ENCODE results near the gene CITED4.

The CITED4 gene

DNA sequence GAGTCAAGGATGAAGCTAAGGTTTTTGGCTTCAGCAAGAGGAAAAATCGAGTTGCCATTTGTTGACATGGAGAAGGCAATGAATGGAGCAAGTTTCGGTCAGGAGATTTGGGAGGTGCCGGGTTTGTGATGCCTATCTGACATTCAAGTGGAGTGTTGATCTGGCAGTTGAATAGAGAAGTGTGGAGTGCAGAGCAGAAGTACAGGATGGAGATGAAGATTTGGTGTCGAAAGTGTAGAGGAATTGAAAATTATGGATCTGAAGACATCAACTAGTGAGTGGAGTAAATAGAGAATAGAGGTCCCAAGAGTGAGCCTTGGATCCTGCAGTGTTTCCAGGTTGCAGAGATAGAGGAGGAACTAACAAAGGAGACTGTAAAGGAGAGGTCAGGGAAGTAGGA lies 25.9 kb downstream of the CITED4 start:
- H3K36me3 ChIP-seq (ENCODE audit: insufficient read depth): no peaks in the 10 kb centered on the region
- H3K27me3 ChIP-seq (ENCODE audit: insufficient read depth, low read depth): no peaks in the 10 kb centered on the region
- H3K79me2 ChIP-seq (ENCODE audit: insufficient read depth, low read depth): no peaks in the 10 kb centered on the region
- no peak overlapping the region for H3K27ac ChIP-seq
- H3K4me3 ChIP-seq (IDR thresholded peaks at IDR 0.05; ENCODE audit: insufficient read depth, low read depth, low read length): no peak overlapping the region
- no peaks in the 10 kb centered on the region for H4K20me1 ChIP-seq (ENCODE audit: insufficient read depth)
- H3K4me2 ChIP-seq: no peak overlapping the region
- H3K4me1 ChIP-seq (ENCODE audit: low read depth, poor library complexity, severe bottlenecking): no peaks in the 10 kb centered on the region
- H2AFZ ChIP-seq (ENCODE audit: low read depth): no peak overlapping the region
- TF ChIP-seq, protein P1, sequence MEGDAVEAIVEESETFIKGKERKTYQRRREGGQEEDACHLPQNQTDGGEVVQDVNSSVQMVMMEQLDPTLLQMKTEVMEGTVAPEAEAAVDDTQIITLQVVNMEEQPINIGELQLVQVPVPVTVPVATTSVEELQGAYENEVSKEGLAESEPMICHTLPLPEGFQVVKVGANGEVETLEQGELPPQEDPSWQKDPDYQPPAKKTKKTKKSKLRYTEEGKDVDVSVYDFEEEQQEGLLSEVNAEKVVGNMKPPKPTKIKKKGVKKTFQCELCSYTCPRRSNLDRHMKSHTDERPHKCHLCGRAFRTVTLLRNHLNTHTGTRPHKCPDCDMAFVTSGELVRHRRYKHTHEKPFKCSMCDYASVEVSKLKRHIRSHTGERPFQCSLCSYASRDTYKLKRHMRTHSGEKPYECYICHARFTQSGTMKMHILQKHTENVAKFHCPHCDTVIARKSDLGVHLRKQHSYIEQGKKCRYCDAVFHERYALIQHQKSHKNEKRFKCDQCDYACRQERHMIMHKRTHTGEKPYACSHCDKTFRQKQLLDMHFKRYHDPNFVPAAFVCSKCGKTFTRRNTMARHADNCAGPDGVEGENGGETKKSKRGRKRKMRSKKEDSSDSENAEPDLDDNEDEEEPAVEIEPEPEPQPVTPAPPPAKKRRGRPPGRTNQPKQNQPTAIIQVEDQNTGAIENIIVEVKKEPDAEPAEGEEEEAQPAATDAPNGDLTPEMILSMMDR (conservative IDR thresholded peaks at IDR 0.05; ENCODE audit: low read depth, low read length): no peak
- no peak overlapping the region for H3K9ac ChIP-seq

DNA sequence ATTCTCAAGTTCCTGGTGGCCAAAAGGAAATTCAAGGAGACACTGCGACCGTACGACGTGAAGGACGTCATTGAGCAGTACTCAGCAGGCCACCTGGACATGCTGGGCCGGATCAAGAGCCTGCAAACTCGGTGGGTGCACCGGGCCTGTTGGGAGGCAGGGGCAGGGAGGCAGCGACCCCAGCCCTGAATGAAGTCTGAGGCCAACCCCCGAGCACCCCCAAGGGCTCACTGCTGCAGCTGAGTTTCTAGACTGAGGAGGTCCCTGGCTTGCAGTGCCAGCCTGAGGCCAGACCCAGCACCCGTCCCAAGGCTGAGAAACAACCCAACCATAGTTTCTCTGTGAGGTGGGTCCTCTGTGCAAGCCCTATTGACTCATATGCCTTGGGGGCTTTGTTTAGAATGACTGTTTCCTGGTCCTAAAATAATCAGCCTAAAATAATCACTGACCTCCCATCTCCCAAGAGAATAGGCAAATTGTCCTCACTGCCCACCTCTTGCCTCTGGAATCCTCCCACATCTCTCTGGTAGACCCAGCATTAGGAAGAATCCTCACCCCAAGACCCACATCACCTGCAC lies 27.1 kb downstream of the CITED4 start:
- H3K27ac ChIP-seq: no peak overlapping the region
- H3K27me3 ChIP-seq (ENCODE audit: insufficient read depth, low read depth): no peaks in the 10 kb centered on the region
- no peak overlapping the region for H3K9ac ChIP-seq
- H4K20me1 ChIP-seq (ENCODE audit: insufficient read depth): no peaks in the 10 kb centered on the region
- no peaks in the 10 kb centered on the region for H3K36me3 ChIP-seq (ENCODE audit: insufficient read depth)
- H2AFZ ChIP-seq (ENCODE audit: low read depth): no peak overlapping the region
- no peak overlapping the region for H3K4me3 ChIP-seq (IDR thresholded peaks at IDR 0.05; ENCODE audit: insufficient read depth, low read depth, low read length)
- no peak overlapping the region for H3K4me2 ChIP-seq
- H3K4me1 ChIP-seq (ENCODE audit: low read depth, poor library complexity, severe bottlenecking): no peaks in the 10 kb centered on the region
- H3K79me2 ChIP-seq (ENCODE audit: insufficient read depth, low read depth): no peaks in the 10 kb centered on the region
- TF ChIP-seq, protein P1 (conservative IDR thresholded peaks at IDR 0.05; ENCODE audit: low read depth, low read length): no peak

DNA sequence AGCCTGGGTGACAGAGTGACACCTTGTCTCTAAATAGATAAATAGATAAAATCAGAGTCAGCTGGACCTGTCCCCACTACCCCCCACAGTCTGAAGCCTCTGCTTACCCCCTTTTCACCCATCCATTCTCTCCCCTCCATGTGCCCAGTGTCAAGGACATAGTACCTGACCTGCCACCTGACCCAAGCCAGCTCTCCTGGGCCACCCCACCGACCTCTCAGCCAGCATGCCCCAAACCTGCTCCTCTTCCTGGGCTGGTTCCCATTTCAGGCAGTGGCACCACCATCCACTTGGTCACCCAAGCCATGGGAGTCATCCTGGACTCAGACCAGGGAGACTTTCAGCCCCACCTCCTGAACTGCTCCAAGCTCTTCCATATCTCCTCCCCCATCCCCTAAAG lies 28.2 kb downstream of the CITED4 start:
- H3K4me2 ChIP-seq: no peak overlapping the region
- no peaks in the 10 kb centered on the region for H3K27me3 ChIP-seq (ENCODE audit: insufficient read depth, low read depth)
- TF ChIP-seq, protein P1 (conservative IDR thresholded peaks at IDR 0.05; ENCODE audit: low read depth, low read length): no peak
- H3K36me3 ChIP-seq (ENCODE audit: insufficient read depth): no peaks in the 10 kb centered on the region
- no peak overlapping the region for H3K27ac ChIP-seq
- H3K4me3 ChIP-seq (IDR thresholded peaks at IDR 0.05; ENCODE audit: insufficient read depth, low read depth, low read length): no peak overlapping the region
- H2AFZ ChIP-seq (ENCODE audit: low read depth): no peak overlapping the region
- H3K4me1 ChIP-seq (ENCODE audit: low read depth, poor library complexity, severe bottlenecking): no peaks in the 10 kb centered on the region
- H4K20me1 ChIP-seq (ENCODE audit: insufficient read depth): no peaks in the 10 kb centered on the region
- H3K9ac ChIP-seq: no peak overlapping the region
- no peaks in the 10 kb centered on the region for H3K79me2 ChIP-seq (ENCODE audit: insufficient read depth, low read depth)

DNA sequence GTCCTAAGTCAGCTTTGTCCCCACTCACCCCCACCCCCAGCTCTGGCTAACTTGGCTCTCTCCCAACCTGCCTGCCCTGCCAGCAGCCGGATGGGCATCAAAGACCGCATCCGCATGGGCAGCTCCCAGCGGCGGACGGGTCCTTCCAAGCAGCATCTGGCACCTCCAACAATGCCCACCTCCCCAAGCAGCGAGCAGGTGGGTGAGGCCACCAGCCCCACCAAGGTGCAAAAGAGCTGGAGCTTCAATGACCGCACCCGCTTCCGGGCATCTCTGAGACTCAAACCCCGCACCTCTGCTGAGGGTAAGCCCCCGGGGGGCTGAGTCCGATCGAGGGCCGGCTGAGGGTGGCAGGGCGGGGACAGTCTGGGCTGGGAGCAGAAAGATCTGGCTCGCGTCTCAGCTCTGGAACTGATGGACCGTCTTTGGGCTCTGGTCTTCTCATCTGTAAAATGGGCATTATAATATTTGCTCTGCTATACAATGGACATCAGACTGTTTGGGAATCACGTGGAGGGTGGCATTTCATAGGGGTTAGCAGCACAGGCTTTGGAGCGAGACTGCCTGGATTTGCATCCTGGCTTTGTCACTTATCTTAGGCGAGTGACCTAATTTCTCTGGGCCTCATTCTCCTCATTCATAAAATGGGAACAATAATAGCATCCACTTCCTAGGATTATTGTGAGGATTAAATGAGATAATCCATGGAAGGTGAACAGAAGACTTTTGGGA lies 31.0 kb downstream of the CITED4 start:
- Histone ChIP-seq H3K36me3 (ENCODE audit: insufficient read depth) (no peaks in the 10 kb centered on the region), H4K20me1 (ENCODE audit: insufficient read depth) (no peaks in the 10 kb centered on the region), H3K27me3 (ENCODE audit: insufficient read depth, low read depth) (no peaks in the 10 kb centered on the region), H3K9ac (no peak overlapping the region), H3K27ac (no peak overlapping the region), H3K4me3 (IDR thresholded peaks at IDR 0.05; ENCODE audit: insufficient read depth, low read depth, low read length) (no peak overlapping the region), H3K79me2 (ENCODE audit: insufficient read depth, low read depth) (no peaks in the 10 kb centered on the region), H2AFZ (ENCODE audit: low read depth) (no peak overlapping the region), H3K4me2 (no peak overlapping the region), H3K4me1 (ENCODE audit: low read depth, poor library complexity, severe bottlenecking) (no peaks in the 10 kb centered on the region)
- TF ChIP-seq, protein P1 (conservative IDR thresholded peaks at IDR 0.05; ENCODE audit: low read depth, low read length): no peak
